GM18861 (cell line): Measurements from ENCODE around the gene DMD.
"Not testable (repeated sequence)": the region's sequence is repeated elsewhere in the genome, so short reads cannot be mapped to it uniquely, and the experiment has no call there.

Experiments used
- ATAC-seq: cut with Tn5 transposase; IDR thresholded peaks from one replicate; pipeline ENCODE4 v1.9.1; 2021; ENCODE audit not compliant: unreplicated experiment

The DMD gene

DNA sequence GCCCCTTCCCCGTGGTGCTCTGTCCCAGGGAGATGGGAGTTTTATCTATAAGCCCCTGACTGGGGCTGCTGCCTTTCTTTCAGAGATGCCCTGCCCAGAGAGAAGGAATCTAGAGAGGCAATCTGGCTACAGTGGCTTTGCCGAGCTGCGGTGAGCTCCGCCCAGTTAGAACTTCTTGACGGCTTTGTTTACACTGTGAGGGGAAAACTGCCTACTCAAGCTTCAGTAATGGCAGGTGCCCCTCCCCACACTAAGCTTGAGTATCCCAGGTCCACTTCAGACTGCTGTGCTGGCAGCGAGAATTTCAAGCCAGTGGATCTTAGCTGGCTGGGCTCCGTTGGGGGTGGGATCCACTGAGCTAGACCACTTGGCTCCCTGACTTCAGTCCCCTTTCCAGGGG is 1740.6 kb downstream of the DMD start:
- not testable (repeated sequence) for ATAC-seq

GRCh38 chrX:31464306-31464915 is 1746.9 kb downstream of the DMD start:
- no peak for ATAC-seq

DNA sequence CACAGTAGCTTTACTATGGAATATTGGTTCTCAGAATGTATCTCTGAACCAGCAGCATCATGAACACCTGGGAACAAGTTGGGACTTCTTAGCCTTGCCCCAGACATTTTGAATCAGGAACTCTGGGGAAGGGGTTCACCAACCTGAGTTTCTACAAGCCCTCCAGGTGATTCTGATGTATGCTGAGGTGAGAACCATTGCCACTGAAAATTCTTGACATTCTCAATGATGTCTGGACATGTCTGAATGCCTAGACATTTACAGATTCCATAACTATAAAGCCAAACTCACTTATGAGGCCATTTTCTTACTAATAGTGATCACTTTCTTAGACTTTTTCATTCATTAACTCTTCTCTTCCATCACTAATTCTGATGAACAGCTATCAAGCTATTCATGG is 1750.1 kb downstream of the DMD start:
- no peak for ATAC-seq

DNA sequence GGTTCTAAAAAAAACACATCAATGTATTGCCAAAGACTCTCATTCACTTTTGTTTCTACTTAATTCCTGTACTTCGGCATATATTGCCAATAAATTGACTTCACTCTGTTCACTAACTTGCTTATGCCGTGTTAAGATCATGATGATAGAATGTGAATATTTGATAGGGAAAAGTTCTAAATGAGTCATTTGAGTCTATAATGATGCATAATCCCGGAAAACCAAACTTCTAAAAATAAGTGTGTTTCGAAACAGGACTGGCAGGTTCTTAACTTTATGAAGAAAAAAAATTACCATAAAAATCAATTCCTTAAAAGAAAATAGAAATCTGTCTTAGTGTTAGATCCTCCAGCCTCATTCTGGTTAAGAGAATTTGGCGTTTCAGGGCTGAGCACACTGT is 1752.0 kb downstream of the DMD start:
- ATAC-seq: no peak

- no peak for ATAC-seq
Observed at GRCh38 chrX:31449965-31450364, 1761.4 kb downstream of the DMD start.

GRCh38 chrX:31449081-31449480 is 1762.3 kb downstream of the DMD start:
- ATAC-seq: no peak

GRCh38 chrX:31445542-31445941 is 1765.8 kb downstream of the DMD start:
- ATAC-seq: no peak

DNA sequence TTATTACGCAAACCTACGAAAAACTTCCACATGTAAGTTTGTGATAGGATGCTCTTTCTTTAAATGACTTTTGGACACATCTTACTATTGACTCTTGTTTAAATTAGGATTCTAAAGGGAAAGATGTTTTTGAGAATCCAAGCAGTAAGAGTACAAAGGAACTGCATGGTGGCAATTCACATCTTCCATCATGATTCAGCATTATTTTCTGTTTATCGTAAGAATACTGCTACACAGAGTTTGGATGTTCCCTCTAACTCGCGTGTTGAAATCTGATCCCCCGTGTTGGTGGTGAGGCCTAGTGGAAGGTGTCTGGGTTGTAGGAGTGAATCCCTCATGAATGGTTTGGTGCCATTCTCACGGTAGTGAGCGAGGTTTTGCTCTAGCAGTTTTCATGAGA is 1767.7 kb downstream of the DMD start:
- no peak for ATAC-seq

- no peak for ATAC-seq
Observed at GRCh38 chrX:31440546-31440945, 1770.8 kb downstream of the DMD start.

- no peak for ATAC-seq
Observed at GRCh38 chrX:31436424-31436823, 1774.9 kb downstream of the DMD start.

- no peak for ATAC-seq
Observed at GRCh38 chrX:31435592-31435991, 1775.8 kb downstream of the DMD start.

DNA sequence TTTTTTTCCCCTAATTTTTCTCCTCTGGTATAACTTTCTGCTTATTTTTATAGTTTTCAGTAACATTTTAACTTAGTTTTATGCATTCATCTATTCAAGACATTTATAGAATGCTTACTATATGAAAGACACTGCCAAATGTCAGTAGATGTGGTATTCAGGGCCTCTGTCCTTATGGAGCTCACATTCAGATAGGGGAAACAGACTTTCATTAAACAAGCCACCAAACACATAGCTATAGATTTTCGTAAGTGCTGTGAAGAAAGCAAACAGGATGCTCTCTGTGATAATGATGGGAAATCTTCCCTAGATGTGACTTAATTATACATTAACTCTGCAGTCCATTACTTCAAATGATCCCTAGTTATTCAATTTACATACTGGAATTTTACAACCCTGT is 1777.5 kb downstream of the DMD start:
- ATAC-seq: no peak

DNA sequence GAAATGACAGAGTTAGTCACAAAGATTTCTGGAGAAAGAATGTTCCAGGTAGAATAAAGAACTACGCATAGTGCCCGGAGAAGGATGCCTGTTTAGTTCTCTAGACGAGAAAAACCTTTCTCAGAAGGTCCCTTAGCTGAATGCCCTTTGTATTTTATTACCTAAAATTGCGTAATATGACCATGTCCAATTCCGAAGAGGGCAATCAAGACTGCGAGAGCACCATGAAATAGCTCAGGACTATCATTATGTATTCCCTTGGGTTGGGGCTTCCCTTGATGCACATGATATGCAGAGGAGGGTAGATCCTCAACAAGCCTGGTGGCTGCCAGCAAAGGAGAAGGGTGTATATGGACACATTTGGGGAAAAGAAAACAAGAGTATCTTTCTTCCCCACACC is 1781.4 kb downstream of the DMD start:
- ATAC-seq: no peak

DNA sequence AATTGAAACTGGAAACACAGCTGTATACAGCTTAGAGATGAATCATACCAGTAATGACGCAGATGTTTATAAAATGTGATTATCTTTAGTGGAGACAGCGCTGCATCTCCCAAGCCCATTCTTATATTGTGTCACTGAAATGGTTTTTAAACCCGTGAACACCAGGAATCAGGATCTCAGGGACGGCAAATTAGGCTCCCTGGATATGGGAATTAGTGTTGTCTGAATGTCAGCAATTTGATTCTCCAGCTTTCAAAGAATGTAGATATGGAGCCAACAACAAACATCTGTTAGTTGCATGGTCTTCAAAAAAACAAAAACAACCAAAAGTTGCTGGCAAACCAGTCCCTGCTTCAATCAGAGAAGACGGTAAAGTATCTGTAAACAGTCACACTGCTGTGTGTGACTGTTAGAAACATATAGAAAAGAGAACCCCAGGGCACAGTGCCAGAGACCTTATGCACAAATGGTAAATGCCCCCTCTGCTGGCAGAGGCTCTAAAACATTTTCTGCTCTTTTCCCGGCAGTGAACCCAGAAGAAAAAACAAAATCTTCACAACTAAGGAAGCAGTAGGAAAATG is 1787.7 kb downstream of the DMD start:
- no peak for ATAC-seq

DNA sequence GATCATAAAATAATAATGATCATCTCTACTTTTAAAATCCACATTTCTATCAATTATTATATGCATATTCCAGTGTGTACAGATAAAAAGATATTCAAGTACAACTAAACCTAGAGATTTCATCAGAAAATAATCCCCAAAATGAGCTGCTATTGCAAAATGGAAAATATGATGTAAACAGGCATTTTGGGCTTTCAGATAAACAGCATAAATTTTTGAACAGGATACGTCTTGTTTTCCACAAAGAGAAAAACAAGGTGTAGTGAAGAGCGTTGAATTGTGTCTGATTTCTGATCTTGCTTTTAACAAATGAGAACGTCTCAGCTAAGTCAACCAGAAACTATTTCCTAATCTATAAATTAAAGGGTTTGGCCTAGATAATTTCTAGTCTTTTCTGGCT is 1789.9 kb downstream of the DMD start:
- ATAC-seq: no peak

GRCh38 chrX:31420711-31421151 is 1790.6 kb downstream of the DMD start:
- ATAC-seq: no peak

GRCh38 chrX:31420302-31420701 is 1791.0 kb downstream of the DMD start:
- no peak for ATAC-seq

GRCh38 chrX:31397119-31397518 is 1814.2 kb downstream of the DMD start:
- ATAC-seq: no peak

- ATAC-seq: no peak
Observed at GRCh38 chrX:31392513-31392912, 1818.8 kb downstream of the DMD start.

DNA sequence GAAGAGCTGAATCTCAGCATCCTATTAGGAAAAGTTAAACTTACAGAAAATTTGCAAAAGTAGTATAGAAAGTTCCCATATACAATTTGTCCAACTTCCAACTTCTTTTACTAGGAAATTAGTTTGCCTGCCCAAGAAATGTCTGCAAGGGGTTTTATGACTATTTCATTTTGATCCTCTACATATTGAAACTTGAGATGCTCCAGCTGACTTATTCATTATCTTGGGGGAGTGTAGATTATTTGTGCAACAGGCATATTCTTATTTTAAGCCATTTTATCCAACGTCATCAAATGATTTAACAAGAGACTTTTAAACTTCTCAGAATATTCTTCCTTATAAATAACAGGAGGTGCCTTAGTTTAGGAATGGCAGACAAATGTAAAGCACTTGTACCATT is 1822.4 kb downstream of the DMD start:
- no peak for ATAC-seq

GRCh38 chrX:31384471-31384870 is 1826.9 kb downstream of the DMD start:
- ATAC-seq: no peak

DNA sequence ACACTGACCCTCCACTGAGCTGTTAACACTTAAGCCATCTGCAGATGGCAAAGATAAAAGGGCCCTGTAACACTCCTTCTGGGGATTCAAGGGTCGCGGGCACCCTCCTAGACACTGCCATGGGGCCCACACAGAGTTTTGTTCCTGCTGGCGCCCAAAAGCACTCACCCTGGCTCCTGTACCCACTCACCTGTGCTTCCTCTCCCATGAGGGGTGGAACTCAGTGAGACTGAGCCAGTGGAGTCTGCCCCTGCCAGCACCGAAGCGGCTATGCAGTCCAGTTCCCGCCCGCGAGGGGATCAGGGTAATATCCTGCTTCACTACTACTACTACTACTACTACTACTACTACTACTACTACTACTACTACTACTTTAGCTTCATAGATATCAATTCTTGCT is 1827.4 kb downstream of the DMD start:
- ATAC-seq: no peak

DNA sequence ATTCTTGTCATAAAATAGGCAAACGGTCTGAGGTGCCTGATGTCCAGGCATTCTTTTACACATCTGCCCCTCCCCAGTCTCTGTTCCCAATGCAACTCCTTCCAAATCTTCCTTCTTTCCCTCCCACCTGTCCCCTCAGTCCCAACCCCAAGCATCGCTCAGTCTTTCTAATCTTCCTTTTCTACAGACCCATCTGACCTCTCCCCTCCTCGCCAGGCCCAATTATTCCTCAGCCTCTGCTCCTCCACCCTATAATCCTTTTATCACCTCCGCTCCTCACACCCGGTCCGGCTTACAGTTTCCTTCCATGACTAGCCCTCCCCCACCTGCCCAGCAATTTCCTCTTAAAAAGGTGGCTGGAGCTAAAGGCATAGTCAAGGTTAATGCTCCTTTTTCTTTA is 1832.4 kb downstream of the DMD start:
- not testable (repeated sequence) for ATAC-seq
